Activated B cell treated with CpG ODN at 0.5 μM for 24 hours (primary cell): ENCODE results near the gene PDLIM7. TPM values are rescaled to one million over a fixed set of nuclear protein-coding genes. Genes with fewer than 3 reads are reported as not detected.

Experiments
- ATAC-seq: fragments of 200-7000 bp; cut with Tn5 transposase; one replicate; pipeline ENCODE4 v1.10.0; 2021; ENCODE audit warnings: low read depth, mild to moderate bottlenecking, moderate library complexity
- CTCF ChIA-PET: fragments of 350-600 bp; sonication (Branson Sonifier 250); formaldehyde crosslinking; loops from one replicate; lab custom pipeline; 2021; ENCODE audit warnings: antibody characterized with exemption; lab: Charles Lee
- POLR2A ChIA-PET: fragments of 350-600 bp; sonication (Branson Sonifier 250); formaldehyde crosslinking; loops from one replicate; lab custom pipeline; 2021; ENCODE audit warnings: antibody characterized with exemption; lab: Charles Lee
- DNase-seq: peaks from one replicate; pipeline ENCODE4 v3.0.0; 2022
- H3K27ac Mint-ChIP-seq: one replicate; pipeline ENCODE4 v1.8.0; 2020; ENCODE audit warnings: mixed read lengths
- H3K27me3 Mint-ChIP-seq: one replicate; pipeline ENCODE4 v1.8.0; 2021; ENCODE audit warnings: mixed read lengths
- H3K36me3 Mint-ChIP-seq: one replicate; pipeline ENCODE4 v1.8.0; 2021; ENCODE audit warnings: low read depth, mixed read lengths
- H3K4me1 Mint-ChIP-seq: one replicate; pipeline ENCODE4 v1.8.0; 2021; ENCODE audit warnings: mixed read lengths
- H3K4me3 Mint-ChIP-seq: one replicate; pipeline ENCODE4 v1.8.0; 2020; ENCODE audit warnings: mild to moderate bottlenecking, mixed read lengths
- H3K9me3 Mint-ChIP-seq: one replicate; pipeline ENCODE4 v1.8.0; 2020; ENCODE audit warnings: mixed read lengths
- CTCF ChIP-seq: fragments of 200-600 bp; IDR thresholded peaks from one replicate; pipeline ENCODE4 v1.8.0; 2022; ENCODE audit warnings: antibody characterized with exemption, mild to moderate bottlenecking
- intact Hi-C: fragments of 100-400 bp; cut with micrococcal nuclease; formaldehyde crosslinking; loops from one replicate; pipeline ENCODE4 v1.15.1; 2024
- total RNA-seq: library from RNA; stranded (reverse); gene quantifications from 2 replicates; pipeline ENCODE4 v1.2.3, GENCODE V29; 2022

Gene PDLIM7
- total RNA-seq, 1 donor from 2014 or later = 17.7 TPM

- CTCF ChIA-PET = interaction anchor here (1.1 kb wide), 1 partner anchor 10 kb away, joined by 4 read pairs; no protein-coding TSS in a partner anchor
- intact Hi-C loops = no loop called here
- Mint-ChIP-seq H3K27ac (no peak overlapping the region), H3K9me3 (no peaks in the 10 kb centered on the region), H3K4me1 (peaks cover 41% of the 10 kb centered on the region), H3K36me3 (peaks cover 9% of the 10 kb centered on the region), H3K4me3 (no peak overlapping the region), H3K27me3 (no peaks in the 10 kb centered on the region)
- ATAC-seq (no peak), DNase-seq (no peak)
- TF ChIP-seq CTCF = no peak
- POLR2A ChIA-PET = interaction anchor here (0.6 to 7.7 kb wide), 2 partner anchors 13 to 17 kb away, joined by 3 to 96 read pairs; partner anchors contain the start of gene DOK3
Measured at GRCh38 chr5:177491983-177492746, 5.2 kb downstream of the PDLIM7 start.

DNA sequence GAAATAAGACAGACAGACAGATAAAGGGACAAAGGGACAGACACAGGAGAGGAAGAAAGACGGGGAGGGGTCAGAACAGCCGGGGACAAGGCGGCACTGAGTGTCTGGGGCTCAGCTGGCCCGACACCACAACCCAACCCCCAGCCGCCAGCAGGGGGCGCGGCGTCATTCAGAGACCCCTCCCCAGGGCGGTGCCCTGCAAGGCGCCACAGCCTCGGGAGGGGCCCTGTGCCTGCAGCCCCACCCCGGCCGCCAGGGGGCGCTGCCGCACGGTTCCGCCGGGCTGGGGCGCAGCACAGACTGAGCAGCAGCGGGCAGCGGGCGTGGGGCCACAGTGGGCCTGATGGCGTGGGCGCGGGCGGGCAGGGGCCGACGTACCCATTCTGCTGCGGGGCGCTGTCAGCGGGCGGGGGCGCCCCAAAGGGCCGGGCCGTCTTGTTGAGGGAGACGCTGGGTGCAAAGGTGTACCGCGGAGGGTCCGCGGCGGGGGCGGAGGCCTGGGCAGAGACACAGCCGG lies 5.9 kb downstream of the PDLIM7 start:
- ATAC-seq = no peak
- Mint-ChIP-seq H3K36me3 (peaks cover 10% of the 10 kb centered on the region), H3K27ac (no peak overlapping the region), H3K4me3 (no peak overlapping the region), H3K4me1 (peaks cover 40% of the 10 kb centered on the region), H3K27me3 (no peaks in the 10 kb centered on the region), H3K9me3 (no peaks in the 10 kb centered on the region)
- TF ChIP-seq CTCF = no peak
- intact Hi-C loops = no loop called here
- CTCF ChIA-PET = interaction anchor here (1.1 kb wide), 1 partner anchor 10 kb away, joined by 4 read pairs; no protein-coding TSS in a partner anchor
- POLR2A ChIA-PET = no interaction called here
- no peak for DNase-seq

GRCh38 chr5:177490992-177491391 lies 6.4 kb downstream of the PDLIM7 start:
- intact Hi-C loops = no loop called here
- POLR2A ChIA-PET = no interaction called here
- no peak for TF ChIP-seq CTCF
- ATAC-seq (no peak), DNase-seq (no peak)
- Mint-ChIP-seq H3K4me1 (peaks cover 35% of the 10 kb centered on the region), H3K36me3 (peaks cover 10% of the 10 kb centered on the region), H3K27me3 (no peaks in the 10 kb centered on the region), H3K27ac (no peak overlapping the region), H3K9me3 (no peaks in the 10 kb centered on the region), H3K4me3 (no peak overlapping the region)
- CTCF ChIA-PET = no interaction called here

DNA sequence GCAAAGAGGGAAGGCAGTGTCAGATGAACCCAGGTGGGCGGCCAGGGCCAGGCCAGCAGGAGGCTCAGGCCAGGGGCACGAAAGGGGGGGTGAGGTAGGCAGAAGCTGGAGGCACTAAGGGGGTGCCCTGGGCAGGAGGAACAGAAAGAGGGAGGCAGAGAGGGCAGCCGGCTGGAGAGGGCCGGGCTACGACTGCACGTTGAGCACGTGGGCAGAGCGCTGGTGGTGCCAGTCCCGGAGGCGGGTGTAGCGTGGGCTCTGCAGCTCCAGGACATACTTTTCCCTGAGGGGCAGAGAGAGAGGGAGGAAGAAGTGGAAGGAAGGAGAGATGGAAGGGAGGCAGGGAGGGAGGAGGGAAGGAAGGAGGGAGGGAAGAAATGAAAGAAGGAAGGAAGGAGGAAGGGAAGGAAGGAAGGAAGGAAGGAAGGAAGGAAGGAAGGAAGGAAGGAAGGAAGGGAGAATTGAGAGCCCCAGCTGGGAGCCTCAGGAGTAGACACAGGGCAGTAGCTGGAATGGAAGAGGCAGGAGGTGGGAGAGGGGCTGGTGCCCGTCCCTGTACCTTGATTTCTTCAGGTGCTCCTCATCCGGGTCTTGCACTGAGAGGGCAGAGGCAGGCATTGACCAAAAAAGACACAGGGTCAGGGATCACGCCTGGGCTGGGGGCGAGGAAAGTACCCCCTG lies 7.0 kb downstream of the PDLIM7 start:
- POLR2A ChIA-PET = interaction anchor here (0.6 kb wide), 1 partner anchor 97 kb away, joined by 4 read pairs; no protein-coding TSS in a partner anchor
- intact Hi-C loops = no loop called here
- Mint-ChIP-seq H3K36me3 (peaks cover 11% of the 10 kb centered on the region), H3K27ac (no peak overlapping the region), H3K9me3 (no peaks in the 10 kb centered on the region), H3K27me3 (no peaks in the 10 kb centered on the region), H3K4me3 (no peak overlapping the region), H3K4me1 (peaks cover 30% of the 10 kb centered on the region)
- CTCF ChIA-PET = no interaction called here
- DNase-seq (no peak), ATAC-seq (no peak)
- no peak for TF ChIP-seq CTCF
